ENCODE data around the gene LPO.

Gene LPO

GRCh38 chr17:58305626-58306025, 67.2 kb downstream of the LPO start:
- H3K79me2 ChIP-seq (ENCODE audit: control insufficient read depth, low read length): no peaks in the 10 kb centered on the region
- H3F3A ChIP-seq (ENCODE audit: control insufficient read depth, insufficient read depth): no peaks in the 10 kb centered on the region
- TF ChIP-seq, protein P1, sequence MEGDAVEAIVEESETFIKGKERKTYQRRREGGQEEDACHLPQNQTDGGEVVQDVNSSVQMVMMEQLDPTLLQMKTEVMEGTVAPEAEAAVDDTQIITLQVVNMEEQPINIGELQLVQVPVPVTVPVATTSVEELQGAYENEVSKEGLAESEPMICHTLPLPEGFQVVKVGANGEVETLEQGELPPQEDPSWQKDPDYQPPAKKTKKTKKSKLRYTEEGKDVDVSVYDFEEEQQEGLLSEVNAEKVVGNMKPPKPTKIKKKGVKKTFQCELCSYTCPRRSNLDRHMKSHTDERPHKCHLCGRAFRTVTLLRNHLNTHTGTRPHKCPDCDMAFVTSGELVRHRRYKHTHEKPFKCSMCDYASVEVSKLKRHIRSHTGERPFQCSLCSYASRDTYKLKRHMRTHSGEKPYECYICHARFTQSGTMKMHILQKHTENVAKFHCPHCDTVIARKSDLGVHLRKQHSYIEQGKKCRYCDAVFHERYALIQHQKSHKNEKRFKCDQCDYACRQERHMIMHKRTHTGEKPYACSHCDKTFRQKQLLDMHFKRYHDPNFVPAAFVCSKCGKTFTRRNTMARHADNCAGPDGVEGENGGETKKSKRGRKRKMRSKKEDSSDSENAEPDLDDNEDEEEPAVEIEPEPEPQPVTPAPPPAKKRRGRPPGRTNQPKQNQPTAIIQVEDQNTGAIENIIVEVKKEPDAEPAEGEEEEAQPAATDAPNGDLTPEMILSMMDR (IDR thresholded peaks at IDR 0.05; ENCODE audit: low read depth, low read length, poor library complexity, severe bottlenecking): no peak
- no peak for TF ChIP-seq EZH2phosphoT487 (IDR thresholded peaks at IDR 0.05; ENCODE audit: borderline replicate concordance, low read length)
- no peaks in the 10 kb centered on the region; the same call in 1 of the 2 replicates for H3K4me1 ChIP-seq (ENCODE audit: control insufficient read depth, low read length)
- H3K4me3 ChIP-seq (ENCODE audit: low read length): no peak overlapping the region
- H3K27ac ChIP-seq (ENCODE audit: low read depth, low read length): no peak overlapping the region
- H3K9me2 ChIP-seq (replicated peaks; ENCODE audit: control insufficient read depth, low read length): no peaks in the 10 kb centered on the region
- H3K36me3 ChIP-seq (ENCODE audit: control insufficient read depth, low read length): no peaks in the 10 kb centered on the region
- peaks cover 5% of the 10 kb centered on the region for H3K27me3 ChIP-seq (ENCODE audit: control insufficient read depth, low read length)
- H3K9me3 ChIP-seq (ENCODE audit: control insufficient read depth, insufficient read depth, low read length): no peaks in the 10 kb centered on the region
- H3K4me2 ChIP-seq (ENCODE audit: low read length): no peak overlapping the region
- no peaks in the 10 kb centered on the region for H4K20me1 ChIP-seq (ENCODE audit: control insufficient read depth, insufficient read depth, low read depth, low read length)

GRCh38 chr17:58306131-58306951, 68.0 kb downstream of the LPO start:
- Histone ChIP-seq H3K27ac (ENCODE audit: low read depth, low read length) (no peak overlapping the region), H3K79me2 (ENCODE audit: control insufficient read depth, low read length) (no peaks in the 10 kb centered on the region), H3K9me3 (ENCODE audit: control insufficient read depth, insufficient read depth, low read length) (no peaks in the 10 kb centered on the region), H3K4me2 (ENCODE audit: low read length) (no peak overlapping the region), H3K36me3 (ENCODE audit: control insufficient read depth, low read length) (no peaks in the 10 kb centered on the region), H4K20me1 (ENCODE audit: control insufficient read depth, insufficient read depth, low read depth, low read length) (no peaks in the 10 kb centered on the region), H3K4me3 (ENCODE audit: low read length) (no peak overlapping the region), H3K4me1 (ENCODE audit: control insufficient read depth, low read length) (no peaks in the 10 kb centered on the region; the same call in 1 of the 2 replicates), H3K9me2 (replicated peaks; ENCODE audit: control insufficient read depth, low read length) (no peaks in the 10 kb centered on the region), H3K27me3 (ENCODE audit: control insufficient read depth, low read length) (peaks cover 2% of the 10 kb centered on the region; the same call in 1 of the 2 replicates), H3F3A (ENCODE audit: control insufficient read depth, insufficient read depth) (no peaks in the 10 kb centered on the region)
- TF ChIP-seq, protein P1 (IDR thresholded peaks at IDR 0.05; ENCODE audit: low read depth, low read length, poor library complexity, severe bottlenecking): no peak
- TF ChIP-seq EZH2phosphoT487 (IDR thresholded peaks at IDR 0.05; ENCODE audit: borderline replicate concordance, low read length): no peak

- no peak overlapping the region for H3K4me2 ChIP-seq (ENCODE audit: low read length)
- TF ChIP-seq, protein P1 (IDR thresholded peaks at IDR 0.05; ENCODE audit: low read depth, low read length, poor library complexity, severe bottlenecking): no peak
- no peak for TF ChIP-seq EZH2phosphoT487 (IDR thresholded peaks at IDR 0.05; ENCODE audit: borderline replicate concordance, low read length)
Observed at GRCh38 chr17:58307468-58308172, 69.2 kb downstream of the LPO start.

More at GRCh38 chr17:58307468-58308172, 69.2 kb downstream of the LPO start:
- H3F3A ChIP-seq (ENCODE audit: control insufficient read depth, insufficient read depth): no peaks in the 10 kb centered on the region
- H3K4me1 ChIP-seq (ENCODE audit: control insufficient read depth, low read length): no peaks in the 10 kb centered on the region; the same call in 1 of the 2 replicates
- H4K20me1 ChIP-seq (ENCODE audit: control insufficient read depth, insufficient read depth, low read depth, low read length): no peaks in the 10 kb centered on the region
- H3K27me3 ChIP-seq (ENCODE audit: control insufficient read depth, low read length): no peaks in the 10 kb centered on the region; the same call in 1 of the 2 replicates
- H3K27ac ChIP-seq (ENCODE audit: low read depth, low read length): no peak overlapping the region
- H3K9me2 ChIP-seq (replicated peaks; ENCODE audit: control insufficient read depth, low read length): no peaks in the 10 kb centered on the region
- no peaks in the 10 kb centered on the region for H3K9me3 ChIP-seq (ENCODE audit: control insufficient read depth, insufficient read depth, low read length)
- H3K4me3 ChIP-seq (ENCODE audit: low read length): no peak overlapping the region
- H3K36me3 ChIP-seq (ENCODE audit: control insufficient read depth, low read length): no peaks in the 10 kb centered on the region
- no peaks in the 10 kb centered on the region for H3K79me2 ChIP-seq (ENCODE audit: control insufficient read depth, low read length)
